H9 (cell line): ENCODE results near the gene LAMB1. TPM values are rescaled to one million over a fixed set of nuclear protein-coding genes. Genes with fewer than 3 reads are reported as not detected.

Experiments used
- DNase-seq: peaks from one replicate; pipeline ENCODE4 v3.0.0-alpha.2; 2017
- H2AFZ ChIP-seq: one replicate; pipeline ENCODE4 v1.6.1; 2013; ENCODE audit warnings: mild to moderate bottlenecking, low read length, control low read depth, moderate library complexity
- H2AK5ac ChIP-seq: 2 replicates; pipeline ENCODE4 v1.6.1; 2013; ENCODE audit warnings: low read length, control low read depth, mixed read lengths; ENCODE audit not compliant: insufficient read length
- H2BK120ac ChIP-seq: one replicate; pipeline ENCODE4 v1.6.1; 2013; ENCODE audit warnings: low read depth, mild to moderate bottlenecking, low read length, control low read depth, inconsistent platforms; ENCODE audit not compliant: poor library complexity, severe bottlenecking
- H2BK12ac ChIP-seq: 2 replicates; pipeline ENCODE4 v1.6.1; 2013; ENCODE audit warnings: low read length, control low read depth, mixed read lengths, low read depth; ENCODE audit not compliant: insufficient read length
- H2BK15ac ChIP-seq: 2 replicates; pipeline ENCODE4 v1.6.1; 2013; ENCODE audit warnings: low read depth, low read length, control low read depth
- H2BK20ac ChIP-seq: one replicate; pipeline ENCODE4 v1.6.1; 2013; ENCODE audit warnings: low read depth, mild to moderate bottlenecking, low read length, control low read depth, inconsistent platforms; ENCODE audit not compliant: poor library complexity, severe bottlenecking
- H2BK5ac ChIP-seq: 2 replicates; pipeline ENCODE4 v1.6.1; 2013; ENCODE audit warnings: low read length, control low read depth, mixed read lengths; ENCODE audit not compliant: insufficient read length
- H3K14ac ChIP-seq: 2 replicates; pipeline ENCODE4 v1.6.1; 2013; ENCODE audit warnings: low read length, control low read depth; ENCODE audit not compliant: insufficient read depth
- H3K18ac ChIP-seq: 2 replicates; pipeline ENCODE4 v1.6.1; 2013; ENCODE audit warnings: low read depth, mild to moderate bottlenecking, mixed read lengths, low read length, control low read depth; ENCODE audit not compliant: insufficient read length
- H3K23ac ChIP-seq: 2 replicates; pipeline ENCODE4 v1.6.1; 2013; ENCODE audit warnings: low read length, control low read depth, mixed read lengths, low read depth; ENCODE audit not compliant: insufficient read length
- H3K23me2 ChIP-seq: 2 replicates; pipeline ENCODE4 v1.6.1; 2013; ENCODE audit warnings: low read depth, mild to moderate bottlenecking, mixed read lengths, low read length, control low read depth; ENCODE audit not compliant: insufficient read length, poor library complexity, severe bottlenecking
- H3K27ac ChIP-seq: 2 replicates; pipeline ENCODE4 v1.5.1; 2013; ENCODE audit warnings: low read length, control low read depth, mixed read lengths, low read depth; ENCODE audit not compliant: insufficient read length
- H3K27me3 ChIP-seq: 2 replicates; pipeline ENCODE4 v1.6.1; 2013; ENCODE audit warnings: low read length, control low read depth, inconsistent platforms; ENCODE audit not compliant: insufficient read depth
- H3K4ac ChIP-seq: 2 replicates; pipeline ENCODE4 v1.6.1; 2013; ENCODE audit warnings: low read depth, mild to moderate bottlenecking, control low read depth, inconsistent platforms, low read length, moderate library complexity
- H3K4me1 ChIP-seq: 2 replicates; pipeline ENCODE4 v1.6.1; 2013; ENCODE audit warnings: low read length, control low read depth, inconsistent platforms; ENCODE audit not compliant: insufficient read depth
- H3K4me2 ChIP-seq: 2 replicates; pipeline ENCODE4 v1.6.1; 2013; ENCODE audit warnings: low read length, control low read depth, mixed read lengths; ENCODE audit not compliant: insufficient read length, insufficient read depth
- H3K56ac ChIP-seq: 2 replicates; pipeline ENCODE4 v1.6.1; 2013; ENCODE audit warnings: low read depth, mild to moderate bottlenecking, mixed read lengths, low read length, control low read depth; ENCODE audit not compliant: insufficient read length
- H3K79me1 ChIP-seq: 2 replicates; pipeline ENCODE4 v1.6.1; 2013; ENCODE audit warnings: low read depth, mild to moderate bottlenecking, moderate library complexity, low read length, control low read depth, inconsistent platforms; ENCODE audit not compliant: insufficient read depth, poor library complexity, severe bottlenecking
- H3K79me2 ChIP-seq: 2 replicates; pipeline ENCODE4 v1.6.1; 2013; ENCODE audit warnings: low read length, control low read depth, inconsistent platforms; ENCODE audit not compliant: insufficient read depth
- H3K9ac ChIP-seq: 2 replicates; pipeline ENCODE4 v1.6.1; 2013; ENCODE audit warnings: low read length, control low read depth, mixed read lengths; ENCODE audit not compliant: insufficient read length; ENCODE audit errors: extremely low read depth
- H3K9me3 ChIP-seq: one replicate; pipeline ENCODE4 v1.6.1; 2013; ENCODE audit warnings: low read depth, low read length, inconsistent platforms; ENCODE audit not compliant: control insufficient read depth
- H3T11ph ChIP-seq: one replicate; pipeline ENCODE4 v1.6.1; 2013; ENCODE audit warnings: mild to moderate bottlenecking, low read length, control low read depth, inconsistent platforms
- H4K20me1 ChIP-seq: one replicate; pipeline ENCODE4 v1.6.1; 2013; ENCODE audit not compliant: control insufficient read depth, insufficient read length, insufficient read depth
- H4K5ac ChIP-seq: 2 replicates; pipeline ENCODE4 v1.6.1; 2013; ENCODE audit warnings: low read depth, mild to moderate bottlenecking, mixed read lengths, low read length, control low read depth; ENCODE audit not compliant: insufficient read length
- H4K8ac ChIP-seq: replicated peaks from 2 replicates; pipeline ENCODE4 v1.6.1; 2013; ENCODE audit warnings: low read length, control low read depth, mixed read lengths, low read depth; ENCODE audit not compliant: insufficient read length
- H4K91ac ChIP-seq: 2 replicates; pipeline ENCODE4 v1.6.1; 2013; ENCODE audit warnings: low read depth, mild to moderate bottlenecking, moderate library complexity, mixed read lengths, low read length, control low read depth; ENCODE audit not compliant: insufficient read length
- H3K27ac Mint-ChIP-seq, 3 experiments: 2 replicates in 2 of 3; 3 replicates in 1 of 3; pipeline ENCODE4 v1.8.0; 2020 to 2021; ENCODE audit warnings: mixed read lengths in 3 of 3, mild to moderate bottlenecking in 1 of 3, moderate library complexity in 1 of 3
- H3K27me3 Mint-ChIP-seq: 2 replicates; pipeline ENCODE4 v1.8.0; 2021; ENCODE audit warnings: low read depth, mild to moderate bottlenecking, moderate library complexity, mixed read lengths
- H3K36me3 Mint-ChIP-seq, 3 experiments: 2 replicates in 2 of 3; 3 replicates in 1 of 3; pipeline ENCODE4 v1.8.0; 2020 to 2021; ENCODE audit warnings: low read depth in 3 of 3, mixed read lengths in 3 of 3; ENCODE audit not compliant: insufficient read depth in 1 of 3
- H3K4me1 Mint-ChIP-seq, 2 experiments: 2 replicates each; pipeline ENCODE4 v1.8.0; 2020; ENCODE audit warnings: mixed read lengths in 2 of 2
- H3K4me3 Mint-ChIP-seq, 2 experiments: 2 replicates in 1 of 2; 3 replicates in 1 of 2; pipeline ENCODE4 v1.8.0; 2020 to 2021; ENCODE audit warnings: mild to moderate bottlenecking in 2 of 2, mixed read lengths in 2 of 2, moderate library complexity in 1 of 2
- H3K9me3 Mint-ChIP-seq, 2 experiments: 2 replicates in 1 of 2; 3 replicates in 1 of 2; pipeline ENCODE4 v1.8.0; 2020; ENCODE audit warnings: mild to moderate bottlenecking in 2 of 2, mixed read lengths in 2 of 2, moderate library complexity in 1 of 2
- WGBS: extraction: QIAGEN DNeasy Blood & Tissue Kit; methylation state at CpG from one replicate; pipeline ENCODE4 v1.1.7; 2013; ENCODE audit warnings: missing lambda C conversion rate, low lambda C conversion rate, mixed read lengths; ENCODE audit not compliant: insufficient read length; ENCODE audit errors: extremely low coverage; 5-methylcytosine and 5-hydroxymethylcytosine counted together
- total RNA-seq: library from RNA; stranded (reverse); gene quantifications from 2 replicates; pipeline ENCODE4 v1.2.1, GENCODE V29; 2021
- TF ChIP-seq, protein P1 (sequence below): fragments of 200-600 bp; sonication (generic); conservative IDR thresholded peaks from 3 replicates; pipeline ENCODE4 v1.8.0; 2021; ENCODE audit warnings: antibody characterized with exemption, mild to moderate bottlenecking

LAMB1 gene
- total RNA-seq, 1 experiment from 2014 or later = 75.8 TPM

DNA sequence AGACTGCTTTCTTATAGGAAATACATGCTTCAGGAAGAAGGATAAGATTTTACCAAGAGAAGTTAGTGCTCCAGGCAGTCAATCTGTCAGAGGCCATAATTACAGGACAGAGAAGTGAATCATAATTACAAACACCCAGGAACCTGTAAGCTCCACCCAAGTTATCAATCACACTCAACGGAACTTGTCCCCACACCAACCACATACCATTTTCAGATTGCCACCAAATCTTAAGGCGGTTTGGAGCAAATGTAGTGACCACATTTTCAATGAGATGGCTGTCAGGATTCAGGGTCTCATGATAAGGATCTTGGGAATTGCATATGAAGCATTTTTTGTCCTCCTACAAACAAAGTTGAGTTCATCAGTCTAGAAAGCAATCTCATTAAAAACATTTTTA is 4.8 kb downstream of the LAMB1 start:
- Mint-ChIP-seq H3K4me3 (no peak overlapping the region), H3K27ac (no peak overlapping the region), H3K9me3 (no peaks in the 10 kb centered on the region; a peak in 2 of 5 replicates), H3K36me3 (peaks cover 4 to 51% (median 22%) of the 10 kb centered on the region in 3 experiments), H3K4me1 (peaks cover 25 to 31% of the 10 kb centered on the region in 2 experiments), H3K27me3 (peaks cover 20% of the 10 kb centered on the region)
- H3K79me1 ChIP-seq = no peaks in the 10 kb centered on the region
- no peak overlapping the region for H3K18ac ChIP-seq
- TF ChIP-seq, protein P1, sequence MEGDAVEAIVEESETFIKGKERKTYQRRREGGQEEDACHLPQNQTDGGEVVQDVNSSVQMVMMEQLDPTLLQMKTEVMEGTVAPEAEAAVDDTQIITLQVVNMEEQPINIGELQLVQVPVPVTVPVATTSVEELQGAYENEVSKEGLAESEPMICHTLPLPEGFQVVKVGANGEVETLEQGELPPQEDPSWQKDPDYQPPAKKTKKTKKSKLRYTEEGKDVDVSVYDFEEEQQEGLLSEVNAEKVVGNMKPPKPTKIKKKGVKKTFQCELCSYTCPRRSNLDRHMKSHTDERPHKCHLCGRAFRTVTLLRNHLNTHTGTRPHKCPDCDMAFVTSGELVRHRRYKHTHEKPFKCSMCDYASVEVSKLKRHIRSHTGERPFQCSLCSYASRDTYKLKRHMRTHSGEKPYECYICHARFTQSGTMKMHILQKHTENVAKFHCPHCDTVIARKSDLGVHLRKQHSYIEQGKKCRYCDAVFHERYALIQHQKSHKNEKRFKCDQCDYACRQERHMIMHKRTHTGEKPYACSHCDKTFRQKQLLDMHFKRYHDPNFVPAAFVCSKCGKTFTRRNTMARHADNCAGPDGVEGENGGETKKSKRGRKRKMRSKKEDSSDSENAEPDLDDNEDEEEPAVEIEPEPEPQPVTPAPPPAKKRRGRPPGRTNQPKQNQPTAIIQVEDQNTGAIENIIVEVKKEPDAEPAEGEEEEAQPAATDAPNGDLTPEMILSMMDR = no peak
- H3K4me2 ChIP-seq = no peak overlapping the region
- no peak overlapping the region for H3K4ac ChIP-seq
- H3K9ac ChIP-seq = no peak overlapping the region
- DNase-seq = no peak
- WGBS = no CpG with 5 or more reads among the region's 2 CpGs
- no peak overlapping the region for H3K14ac ChIP-seq
- H4K20me1 ChIP-seq = no peaks in the 10 kb centered on the region
- no peak overlapping the region for H3K56ac ChIP-seq
- H3K4me1 ChIP-seq = peaks cover 2% of the 10 kb centered on the region; the same call in 1 of the 2 replicates
- peaks cover 17% of the 10 kb centered on the region; the same call in 1 of the 2 replicates for H3K27me3 ChIP-seq
- no peak overlapping the region for H3K23ac ChIP-seq
- H3K23me2 ChIP-seq = peaks cover 16% of the 10 kb centered on the region
- H2BK5ac ChIP-seq = no peak overlapping the region
- no peak overlapping the region for H4K8ac ChIP-seq
- no peak overlapping the region for H4K5ac ChIP-seq
- H3K27ac ChIP-seq = no peak overlapping the region
- no peak overlapping the region for H3T11ph ChIP-seq
- H2AFZ ChIP-seq = no peak overlapping the region
- H3K79me2 ChIP-seq = no peaks in the 10 kb centered on the region
- H2AK5ac ChIP-seq = no peak overlapping the region
- no peak overlapping the region for H2BK20ac ChIP-seq
- H2BK15ac ChIP-seq = no peak overlapping the region
- no peak overlapping the region for H2BK12ac ChIP-seq
- no peak overlapping the region for H2BK120ac ChIP-seq
- no peaks in the 10 kb centered on the region for H3K9me3 ChIP-seq
- no peak overlapping the region for H4K91ac ChIP-seq
